Activated CD8-positive, alpha-beta memory T cell treated with anti-CD3 and anti-CD28 coated beads, Interleukin-2, amount 50 U/mL, for 1 hour (primary cell): ENCODE data around the gene EHBP1.

Experiments
- DNase-seq: peaks from one replicate; pipeline ENCODE4 v3.0.0-alpha.2; 2020; ENCODE audit errors: extremely low read depth

The EHBP1 gene

GRCh38 chr2:62822549-62822948, 117.0 kb downstream of the EHBP1 start:
- DNase-seq, result no peak

- no peak for DNase-seq
Observed at GRCh38 chr2:62824388-62824787, 118.9 kb downstream of the EHBP1 start.

- no peak for DNase-seq
Observed at GRCh38 chr2:62826141-62826540, 120.6 kb downstream of the EHBP1 start.

- no peak for DNase-seq
Observed at GRCh38 chr2:62826953-62827675, 121.6 kb downstream of the EHBP1 start.

- no peak for DNase-seq
Observed at GRCh38 chr2:62831729-62832128, 126.2 kb downstream of the EHBP1 start.

GRCh38 chr2:62844311-62845090, 139.0 kb downstream of the EHBP1 start:
- DNase-seq, result no peak

GRCh38 chr2:62845256-62845655, 139.7 kb downstream of the EHBP1 start:
- DNase-seq, result no peak

GRCh38 chr2:62852254-62852653, 146.7 kb downstream of the EHBP1 start:
- DNase-seq, result no peak

GRCh38 chr2:62854600-62855514, 149.3 kb downstream of the EHBP1 start:
- no peak for DNase-seq

- no peak for DNase-seq
Observed at GRCh38 chr2:62856228-62857040, 150.9 kb downstream of the EHBP1 start.

GRCh38 chr2:62857139-62857931, 151.8 kb downstream of the EHBP1 start:
- DNase-seq, result no peak

- no peak for DNase-seq
Observed at GRCh38 chr2:62858231-62858832, 152.8 kb downstream of the EHBP1 start.

GRCh38 chr2:62868947-62869346, 163.4 kb downstream of the EHBP1 start:
- no peak for DNase-seq

GRCh38 chr2:62870966-62871365, 165.5 kb downstream of the EHBP1 start:
- no peak for DNase-seq

GRCh38 chr2:62871506-62871905, 166.0 kb downstream of the EHBP1 start:
- DNase-seq, result no peak

- no peak for DNase-seq
Observed at GRCh38 chr2:62873603-62874002, 168.1 kb downstream of the EHBP1 start.

- no peak for DNase-seq
Observed at GRCh38 chr2:62874881-62875383, 169.4 kb downstream of the EHBP1 start.

GRCh38 chr2:62881162-62881795, 175.8 kb downstream of the EHBP1 start:
- DNase-seq, result no peak

GRCh38 chr2:62883629-62884028, 178.1 kb downstream of the EHBP1 start:
- no peak for DNase-seq
